ENCODE results near the gene SUPT20H.

GRCh38 chr13:37072024-37072423 lies 12.5 kb upstream of the SUPT20H start:
- TF ChIP-seq, protein P1, sequence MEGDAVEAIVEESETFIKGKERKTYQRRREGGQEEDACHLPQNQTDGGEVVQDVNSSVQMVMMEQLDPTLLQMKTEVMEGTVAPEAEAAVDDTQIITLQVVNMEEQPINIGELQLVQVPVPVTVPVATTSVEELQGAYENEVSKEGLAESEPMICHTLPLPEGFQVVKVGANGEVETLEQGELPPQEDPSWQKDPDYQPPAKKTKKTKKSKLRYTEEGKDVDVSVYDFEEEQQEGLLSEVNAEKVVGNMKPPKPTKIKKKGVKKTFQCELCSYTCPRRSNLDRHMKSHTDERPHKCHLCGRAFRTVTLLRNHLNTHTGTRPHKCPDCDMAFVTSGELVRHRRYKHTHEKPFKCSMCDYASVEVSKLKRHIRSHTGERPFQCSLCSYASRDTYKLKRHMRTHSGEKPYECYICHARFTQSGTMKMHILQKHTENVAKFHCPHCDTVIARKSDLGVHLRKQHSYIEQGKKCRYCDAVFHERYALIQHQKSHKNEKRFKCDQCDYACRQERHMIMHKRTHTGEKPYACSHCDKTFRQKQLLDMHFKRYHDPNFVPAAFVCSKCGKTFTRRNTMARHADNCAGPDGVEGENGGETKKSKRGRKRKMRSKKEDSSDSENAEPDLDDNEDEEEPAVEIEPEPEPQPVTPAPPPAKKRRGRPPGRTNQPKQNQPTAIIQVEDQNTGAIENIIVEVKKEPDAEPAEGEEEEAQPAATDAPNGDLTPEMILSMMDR (conservative IDR thresholded peaks at IDR 0.05; ENCODE audit: low read depth, low read length), result no peak
- TF ChIP-seq EZH2 (IDR thresholded peaks at IDR 0.05; ENCODE audit: borderline replicate concordance, low read depth, low read length, poor library complexity, severe bottlenecking), result no peak

Data from A673 (cell line).